Adrenal gland (tissue), 5 donors: ENCODE data around the gene ACE.

ENCODE experiments used
- POLR2A ChIP-seq, 2 donors: fragments of 450-650 bp; IDR thresholded peaks; one replicate each; pipeline ENCODE4 v1.6.1; 2017; ENCODE audit warnings: antibody characterized with exemption in 2 of 2, mild to moderate bottlenecking in 2 of 2, moderate library complexity in 1 of 2
- TF ChIP-seq, protein P1 (sequence below), 6 experiments: fragments of 450-650 bp in 4 of 6; fragments of 200-600 bp in 2 of 6; sonication (generic) in 1 of 6; IDR thresholded peaks; 1 replicate in 5 of 6; 2 replicates in 1 of 6; pipeline versions ENCODE4 v1.5.1 to v1.8.0; 2016 to 2021; ENCODE audit warnings: antibody characterized with exemption in 6 of 6, mild to moderate bottlenecking in 2 of 6, moderate library complexity in 1 of 6
- donor health status: DM: no; HTN: no; CAD: no.

DNA sequence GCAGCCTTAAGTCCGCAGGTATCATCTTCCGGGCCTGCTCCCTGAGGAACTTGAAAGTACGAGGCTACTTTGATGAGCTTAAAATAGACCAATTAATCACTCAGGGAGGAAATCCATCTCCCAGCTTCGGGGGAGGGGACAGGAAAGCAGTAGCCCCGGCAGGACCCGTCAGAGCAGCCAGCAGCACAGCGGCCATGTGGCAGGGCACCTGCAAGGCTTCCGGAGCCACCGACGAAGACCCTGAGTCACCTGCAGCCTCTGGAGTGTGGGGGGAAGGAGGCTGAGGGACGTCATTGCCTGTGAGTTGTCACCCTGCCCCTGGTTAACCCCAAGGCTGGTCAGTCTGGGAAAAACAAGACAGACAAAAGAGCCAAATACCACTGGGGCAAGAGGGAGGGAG, 26.3 kb upstream of the ACE start:
- TF ChIP-seq POLR2A (IDR thresholded peaks at IDR 0.05) = no peak
- TF ChIP-seq, protein P1, sequence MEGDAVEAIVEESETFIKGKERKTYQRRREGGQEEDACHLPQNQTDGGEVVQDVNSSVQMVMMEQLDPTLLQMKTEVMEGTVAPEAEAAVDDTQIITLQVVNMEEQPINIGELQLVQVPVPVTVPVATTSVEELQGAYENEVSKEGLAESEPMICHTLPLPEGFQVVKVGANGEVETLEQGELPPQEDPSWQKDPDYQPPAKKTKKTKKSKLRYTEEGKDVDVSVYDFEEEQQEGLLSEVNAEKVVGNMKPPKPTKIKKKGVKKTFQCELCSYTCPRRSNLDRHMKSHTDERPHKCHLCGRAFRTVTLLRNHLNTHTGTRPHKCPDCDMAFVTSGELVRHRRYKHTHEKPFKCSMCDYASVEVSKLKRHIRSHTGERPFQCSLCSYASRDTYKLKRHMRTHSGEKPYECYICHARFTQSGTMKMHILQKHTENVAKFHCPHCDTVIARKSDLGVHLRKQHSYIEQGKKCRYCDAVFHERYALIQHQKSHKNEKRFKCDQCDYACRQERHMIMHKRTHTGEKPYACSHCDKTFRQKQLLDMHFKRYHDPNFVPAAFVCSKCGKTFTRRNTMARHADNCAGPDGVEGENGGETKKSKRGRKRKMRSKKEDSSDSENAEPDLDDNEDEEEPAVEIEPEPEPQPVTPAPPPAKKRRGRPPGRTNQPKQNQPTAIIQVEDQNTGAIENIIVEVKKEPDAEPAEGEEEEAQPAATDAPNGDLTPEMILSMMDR (IDR thresholded peaks at IDR 0.05) = no peak
